ENCODE data around the gene HJV. TPM values are rescaled to one million over a fixed set of nuclear protein-coding genes. Genes with fewer than 3 reads are reported as not detected.

The HJV gene
- total and polyA plus RNA-seq, 2 donors from 2014 or later: 1.3 TPM; not detected in 1

- TF ChIP-seq, protein P1, sequence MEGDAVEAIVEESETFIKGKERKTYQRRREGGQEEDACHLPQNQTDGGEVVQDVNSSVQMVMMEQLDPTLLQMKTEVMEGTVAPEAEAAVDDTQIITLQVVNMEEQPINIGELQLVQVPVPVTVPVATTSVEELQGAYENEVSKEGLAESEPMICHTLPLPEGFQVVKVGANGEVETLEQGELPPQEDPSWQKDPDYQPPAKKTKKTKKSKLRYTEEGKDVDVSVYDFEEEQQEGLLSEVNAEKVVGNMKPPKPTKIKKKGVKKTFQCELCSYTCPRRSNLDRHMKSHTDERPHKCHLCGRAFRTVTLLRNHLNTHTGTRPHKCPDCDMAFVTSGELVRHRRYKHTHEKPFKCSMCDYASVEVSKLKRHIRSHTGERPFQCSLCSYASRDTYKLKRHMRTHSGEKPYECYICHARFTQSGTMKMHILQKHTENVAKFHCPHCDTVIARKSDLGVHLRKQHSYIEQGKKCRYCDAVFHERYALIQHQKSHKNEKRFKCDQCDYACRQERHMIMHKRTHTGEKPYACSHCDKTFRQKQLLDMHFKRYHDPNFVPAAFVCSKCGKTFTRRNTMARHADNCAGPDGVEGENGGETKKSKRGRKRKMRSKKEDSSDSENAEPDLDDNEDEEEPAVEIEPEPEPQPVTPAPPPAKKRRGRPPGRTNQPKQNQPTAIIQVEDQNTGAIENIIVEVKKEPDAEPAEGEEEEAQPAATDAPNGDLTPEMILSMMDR (IDR thresholded peaks at IDR 0.05; ENCODE audit: borderline replicate concordance, extremely low read depth, insufficient read depth): no peak
- intact Hi-C loops (cut with DNase I): no loop called here
- no peaks in the 10 kb centered on the region for H3K36me3 ChIP-seq (ENCODE audit: control insufficient read depth in 2 of 3, insufficient read depth in 3 of 3, low read length in 3 of 3)
- no peak for FAIRE-seq
- peaks cover 0 to 3% (median 3%) of the 10 kb centered on the region in 3 donors for H3K4me1 ChIP-seq (ENCODE audit: control insufficient read depth in 2 of 3, insufficient read depth in 2 of 3, low read depth in 1 of 3, low read length in 3 of 3)
- no peaks in the 10 kb centered on the region for H3K27me3 ChIP-seq (ENCODE audit: control insufficient read depth, insufficient read depth, low read length)
- H3K4me3 ChIP-seq (ENCODE audit: low read length in 3 of 3): peak overlapping the region; percentile 75 to 95 (median 87)
- peak overlapping the region; percentile 75 to 88 for H3K27ac ChIP-seq (ENCODE audit: low read depth in 2 of 2, low read length in 2 of 2)
- no peaks in the 10 kb centered on the region for H3K9me3 ChIP-seq (ENCODE audit: control insufficient read depth in 2 of 3, insufficient read depth in 1 of 3, low read length in 3 of 3)
- peak overlapping the region; percentile 66 to 91 (median 76) for H3K9ac ChIP-seq (ENCODE audit: low read length in 3 of 3)
- DNase-seq: peak; percentile 86 to 98 (median 92)
Measured at GRCh38 chr1:146036965-146037646, 15.6 kb upstream of the HJV start.

DNA sequence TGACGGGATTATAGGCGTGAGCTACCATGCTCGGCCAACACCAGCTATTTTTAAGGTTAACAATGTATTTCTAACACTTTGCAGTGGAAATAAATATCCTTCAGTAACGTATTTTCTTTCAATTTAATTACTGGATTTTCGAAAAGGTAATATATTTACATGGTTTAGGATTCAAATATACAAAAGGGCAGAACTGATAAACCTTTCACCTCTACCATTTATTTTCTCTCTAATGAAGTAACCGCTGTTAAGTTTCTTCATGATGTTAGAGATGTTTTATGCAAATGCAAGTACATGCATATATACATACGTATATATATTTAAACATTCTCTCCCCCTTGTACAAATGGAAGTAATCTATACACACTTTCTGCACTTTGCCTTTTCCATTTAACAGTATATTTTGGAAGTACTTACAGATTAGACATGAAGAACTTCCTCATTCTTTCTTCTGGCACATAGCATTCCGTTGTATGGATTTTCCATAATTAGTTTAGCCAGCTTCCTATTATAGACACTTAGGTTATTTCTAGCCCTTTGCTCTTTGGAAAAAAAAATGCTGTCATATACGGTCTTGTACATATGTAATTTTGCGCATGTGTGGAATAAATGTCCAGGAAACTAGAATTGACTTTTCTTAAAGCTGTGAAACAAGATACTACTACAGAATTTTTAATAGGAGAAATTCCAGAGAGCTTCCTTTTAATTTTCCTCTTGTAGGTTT is 14.9 kb upstream of the HJV start:
- Histone ChIP-seq H3K27ac (ENCODE audit: low read depth in 2 of 2, low read length in 2 of 2) (peak overlapping the region in 1 of 2 donors; percentile 88), H3K9ac (ENCODE audit: low read length in 3 of 3) (peak overlapping the region in 2 of 3 donors; percentile 19 to 91), H3K4me3 (ENCODE audit: low read length in 3 of 3) (peak overlapping the region in 2 of 3 donors; percentile 87 to 95), H3K36me3 (ENCODE audit: control insufficient read depth in 2 of 3, insufficient read depth in 3 of 3, low read length in 3 of 3) (no peaks in the 10 kb centered on the region), H3K27me3 (ENCODE audit: control insufficient read depth, insufficient read depth, low read length) (no peaks in the 10 kb centered on the region), H3K9me3 (ENCODE audit: control insufficient read depth in 2 of 3, insufficient read depth in 1 of 3, low read length in 3 of 3) (no peaks in the 10 kb centered on the region), H3K4me1 (ENCODE audit: control insufficient read depth in 2 of 3, insufficient read depth in 2 of 3, low read depth in 1 of 3, low read length in 3 of 3) (peaks cover 0 to 3% (median 3%) of the 10 kb centered on the region in 3 donors)
- DNase-seq: peak in 1 of 5 donors; percentile 76
- intact Hi-C loops (cut with DNase I): no loop called here
- TF ChIP-seq, protein P1 (IDR thresholded peaks at IDR 0.05; ENCODE audit: borderline replicate concordance, extremely low read depth, insufficient read depth): no peak
- FAIRE-seq: no peak

- H3K9me3 ChIP-seq (ENCODE audit: control insufficient read depth in 2 of 3, insufficient read depth in 1 of 3, low read length in 3 of 3): no peaks in the 10 kb centered on the region
- FAIRE-seq: no peak
Measured at GRCh38 chr1:146035048-146035423, 13.5 kb upstream of the HJV start.

More at GRCh38 chr1:146035048-146035423, 13.5 kb upstream of the HJV start:
- no peaks in the 10 kb centered on the region for H3K36me3 ChIP-seq (ENCODE audit: control insufficient read depth in 2 of 3, insufficient read depth in 3 of 3, low read length in 3 of 3)
- peak in 1 of 5 donors; percentile 58 for DNase-seq
- TF ChIP-seq, protein P1 (IDR thresholded peaks at IDR 0.05; ENCODE audit: borderline replicate concordance, extremely low read depth, insufficient read depth): no peak
- H3K4me1 ChIP-seq (ENCODE audit: control insufficient read depth in 2 of 3, insufficient read depth in 2 of 3, low read depth in 1 of 3, low read length in 3 of 3): peaks cover 0 to 3% (median 3%) of the 10 kb centered on the region in 3 donors
- intact Hi-C loops (cut with DNase I): no loop called here
- peak overlapping the region; percentile 29 to 87 (median 79) for H3K4me3 ChIP-seq (ENCODE audit: low read length in 3 of 3)
- H3K9ac ChIP-seq (ENCODE audit: low read length in 3 of 3): peak overlapping the region in 1 of 3 donors; percentile 21
- no peaks in the 10 kb centered on the region for H3K27me3 ChIP-seq (ENCODE audit: control insufficient read depth, insufficient read depth, low read length)
- no peak overlapping the region for H3K27ac ChIP-seq (ENCODE audit: low read depth in 2 of 2, low read length in 2 of 2)
